NAMALWA (cell line): ENCODE data around the gene SHISA9.

Source experiments
- DNase-seq: peaks from one replicate; pipeline ENCODE4 v3.0.0-alpha.2; 2015; ENCODE audit warnings: low spot score

SHISA9 gene

DNA sequence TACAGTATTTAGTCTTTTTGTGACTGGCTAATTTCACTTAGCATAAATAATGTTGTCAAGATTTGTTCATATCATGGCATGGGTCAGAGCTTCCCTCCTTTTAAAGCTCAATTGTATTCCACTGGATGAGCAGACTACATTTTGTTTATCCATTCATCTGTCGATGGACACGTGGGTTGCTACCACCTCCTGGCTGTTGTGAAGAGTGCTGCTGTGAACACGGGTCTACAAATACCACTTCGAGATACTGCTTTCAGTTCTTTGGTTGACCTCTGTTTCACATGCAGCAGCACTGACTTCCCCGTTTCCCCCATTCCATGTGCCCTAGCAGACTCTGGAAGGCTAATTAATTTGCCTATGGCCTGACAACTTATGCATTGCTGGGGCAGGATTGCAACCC, 285.4 kb downstream of the SHISA9 start:
- no peak for DNase-seq

DNA sequence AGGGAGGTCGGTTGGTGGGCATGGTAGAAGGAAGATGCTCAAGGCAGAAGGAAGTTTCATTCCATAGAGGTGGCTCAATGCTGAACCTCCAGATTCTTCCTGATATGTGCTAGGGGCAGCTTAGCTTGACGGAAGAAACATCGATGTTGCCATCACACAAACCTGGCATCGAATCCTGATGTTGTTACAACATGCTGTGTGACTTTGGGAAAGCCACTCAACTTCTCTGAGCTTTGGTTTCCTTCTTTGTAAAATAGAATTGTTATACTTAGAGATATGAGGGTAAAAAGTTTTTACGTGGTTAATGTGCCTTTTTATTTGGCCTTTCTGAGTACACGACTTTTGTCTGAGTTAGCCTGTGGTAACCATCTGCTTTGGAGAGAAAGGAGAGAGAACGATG, 287.9 kb downstream of the SHISA9 start:
- DNase-seq = no peak

DNA sequence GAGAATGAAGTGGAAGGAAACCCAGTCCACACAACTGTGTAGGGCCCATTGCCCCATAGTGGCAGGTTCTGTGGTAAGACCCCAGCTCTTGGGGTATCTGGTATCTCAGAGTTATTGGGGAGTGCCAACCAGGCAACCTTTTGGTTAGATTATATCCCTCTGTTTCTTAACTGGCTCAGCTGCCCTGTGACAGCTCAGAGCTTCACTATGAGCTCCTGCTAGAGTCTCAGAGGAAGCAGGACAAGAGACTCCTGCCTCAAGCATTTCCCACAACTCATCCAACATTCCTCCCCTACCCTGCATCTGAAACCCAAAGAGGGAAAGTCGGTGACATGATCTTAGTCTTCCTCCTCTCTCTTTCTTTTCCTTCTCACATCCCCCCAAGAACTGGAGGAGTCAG, 292.3 kb downstream of the SHISA9 start:
- no peak for DNase-seq

DNA sequence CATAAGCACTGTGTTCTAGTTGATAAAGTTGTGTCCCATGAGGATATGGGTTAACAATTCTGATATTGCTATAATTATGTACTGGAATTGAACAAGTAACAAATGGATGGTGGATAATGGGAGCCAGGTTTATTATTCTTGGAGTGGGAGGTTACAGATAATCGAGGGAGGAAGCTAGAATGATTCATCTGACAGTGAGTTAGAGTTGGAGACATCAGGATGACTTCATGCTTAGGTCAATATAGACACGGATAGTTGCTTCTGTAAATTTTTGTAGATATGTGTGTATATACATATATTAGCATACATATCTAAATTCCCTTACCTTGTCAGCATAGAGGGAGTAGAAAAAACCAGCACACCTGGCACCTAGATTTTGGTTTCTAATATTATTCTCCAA, 293.4 kb downstream of the SHISA9 start:
- DNase-seq = no peak

DNA sequence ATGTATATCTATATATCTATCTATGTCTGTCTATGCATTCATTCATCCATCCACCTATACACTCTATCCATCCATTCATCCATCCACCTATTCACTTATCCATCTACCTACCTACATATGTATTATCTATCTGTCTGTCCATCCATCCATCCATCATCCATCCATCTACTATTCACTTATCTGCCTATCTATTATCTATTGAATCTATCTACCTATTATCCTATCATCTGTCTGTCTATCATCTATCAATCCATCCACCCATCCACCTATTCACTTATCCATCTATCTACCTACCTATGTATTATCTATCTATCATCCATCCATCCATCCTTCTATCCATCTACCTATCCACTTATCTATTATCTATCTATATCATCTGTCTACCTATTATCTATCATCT, 302.3 kb downstream of the SHISA9 start:
- DNase-seq = no peak

DNA sequence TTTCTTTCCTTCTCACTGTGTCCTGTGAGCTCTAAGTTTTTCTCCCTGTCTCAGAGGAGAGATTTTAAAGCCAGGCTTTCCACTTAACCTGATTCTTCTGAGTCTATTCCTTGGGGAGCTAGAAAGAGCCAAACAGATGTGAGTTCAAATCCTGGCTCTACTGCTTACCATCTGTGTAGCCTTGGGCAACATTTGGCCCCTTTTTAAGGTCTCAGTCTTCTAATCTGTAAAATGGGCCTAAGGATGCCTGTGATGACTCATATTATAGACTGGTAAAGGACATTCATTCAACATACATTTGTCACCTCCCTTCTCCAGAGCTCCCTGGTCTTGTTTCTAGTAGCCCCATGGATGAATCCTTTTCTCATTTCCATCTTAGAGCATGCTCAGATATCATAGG, 304.0 kb downstream of the SHISA9 start:
- no peak for DNase-seq

DNA sequence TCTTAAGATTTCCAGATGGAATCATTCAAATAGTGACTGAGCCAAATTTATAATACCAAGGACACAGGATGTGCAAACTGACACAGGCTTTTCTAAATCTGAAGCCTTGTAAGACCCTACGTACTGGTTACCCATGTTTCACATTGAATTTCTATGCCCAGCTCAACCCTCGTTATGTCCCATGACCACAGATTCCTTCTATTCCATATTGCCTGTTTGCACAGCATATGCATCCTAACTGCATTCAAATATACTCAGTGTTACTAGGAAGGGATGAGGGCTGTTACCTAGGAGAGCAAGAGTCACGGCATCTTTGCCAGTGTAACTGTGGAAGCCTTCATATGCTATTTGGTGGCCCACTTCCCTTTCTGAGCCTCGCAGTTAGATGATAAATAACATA, 305.2 kb downstream of the SHISA9 start:
- no peak for DNase-seq

DNA sequence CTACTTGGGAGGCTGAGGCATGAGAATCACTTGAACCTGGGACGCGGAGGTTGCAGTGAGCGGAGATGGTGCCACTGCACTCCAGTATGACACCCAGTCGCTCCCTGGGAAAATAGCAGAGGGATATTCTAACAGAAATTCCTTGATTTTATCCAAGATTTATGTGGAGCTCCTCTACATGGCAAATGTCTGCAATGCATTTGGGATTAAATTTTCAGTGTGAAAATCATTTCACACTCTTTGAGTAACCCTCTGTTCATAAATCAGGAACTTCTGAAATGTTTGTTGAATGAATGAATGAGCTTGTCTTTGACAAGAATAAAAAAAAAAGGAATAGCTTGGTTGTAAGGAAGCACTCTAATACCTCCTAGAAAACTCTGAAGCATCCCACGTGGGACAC, 305.8 kb downstream of the SHISA9 start:
- DNase-seq = no peak

DNA sequence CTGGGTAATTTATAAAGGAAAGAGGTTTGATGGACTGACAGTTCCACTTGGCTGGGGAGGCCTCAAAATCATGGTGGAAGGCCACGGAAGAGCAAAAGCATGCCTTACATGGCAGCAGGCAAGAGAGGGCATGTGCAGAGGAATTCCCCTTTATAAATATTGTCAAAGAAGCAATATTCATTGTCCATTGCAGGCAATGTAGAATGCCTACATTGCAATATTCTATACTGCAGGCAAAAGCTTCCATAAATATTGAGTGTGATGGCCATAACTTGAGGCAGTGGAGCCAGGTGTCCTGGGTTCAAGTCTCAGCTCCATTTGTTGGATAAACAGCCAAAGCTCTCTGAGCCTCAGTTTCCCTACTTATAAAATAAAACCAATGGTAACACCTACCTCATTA, 322.3 kb downstream of the SHISA9 start:
- DNase-seq = no peak

DNA sequence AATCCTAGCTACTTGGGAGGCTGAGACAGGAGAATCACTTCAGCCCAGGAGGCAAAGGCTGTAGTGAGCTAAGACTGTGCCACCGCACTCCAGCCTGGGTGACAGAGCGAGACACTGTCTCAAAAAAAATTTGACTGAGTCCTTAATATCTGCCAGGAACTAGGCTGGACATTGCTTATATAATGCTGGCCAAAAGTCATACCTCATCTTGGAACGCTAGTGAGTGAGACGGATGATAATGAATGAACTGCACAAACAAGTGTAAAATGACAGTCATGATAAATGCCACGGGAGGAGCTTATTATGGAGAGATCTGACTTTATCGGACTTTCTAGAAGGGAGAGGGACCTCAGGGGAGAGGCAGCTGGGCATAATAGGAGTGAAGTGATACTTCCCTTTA, 327.6 kb downstream of the SHISA9 start:
- no peak for DNase-seq

DNA sequence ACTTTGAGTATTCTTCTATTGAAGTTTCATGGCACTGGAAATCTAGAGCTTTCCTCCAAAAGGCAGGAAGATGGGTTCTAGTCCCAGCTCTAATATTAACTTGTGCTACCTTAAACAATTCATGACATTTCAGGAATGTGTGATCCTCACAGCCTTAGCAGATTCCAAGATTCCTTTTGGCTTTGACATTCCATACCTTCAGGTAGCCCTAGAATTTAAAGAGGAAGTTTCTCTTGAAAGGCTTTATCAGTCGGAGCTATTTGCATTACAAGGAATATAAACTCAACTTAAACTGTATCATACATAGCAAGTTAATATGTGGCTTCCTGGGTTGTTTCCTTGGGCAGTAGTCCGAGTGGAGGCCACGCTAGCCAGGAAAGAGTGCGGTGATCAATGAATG, 330.0 kb downstream of the SHISA9 start:
- no peak for DNase-seq

DNA sequence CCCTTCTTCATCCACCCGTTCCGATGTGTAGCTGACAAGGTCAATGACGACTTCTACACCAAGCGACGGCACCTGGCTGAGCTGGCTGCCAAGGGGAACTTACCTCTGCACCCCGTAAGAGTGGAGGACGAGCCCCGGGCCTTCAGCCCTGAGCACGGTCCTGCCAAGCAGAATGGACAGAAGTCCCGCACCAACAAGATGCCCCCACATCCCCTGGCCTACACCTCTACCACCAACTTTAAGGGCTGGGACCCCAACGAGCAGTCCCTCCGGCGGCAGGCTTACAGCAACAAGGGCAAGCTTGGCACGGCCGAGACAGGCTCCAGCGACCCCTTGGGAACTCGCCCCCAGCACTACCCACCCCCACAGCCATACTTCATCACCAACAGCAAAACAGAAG, 333.6 kb downstream of the SHISA9 start:
- DNase-seq = no peak

DNA sequence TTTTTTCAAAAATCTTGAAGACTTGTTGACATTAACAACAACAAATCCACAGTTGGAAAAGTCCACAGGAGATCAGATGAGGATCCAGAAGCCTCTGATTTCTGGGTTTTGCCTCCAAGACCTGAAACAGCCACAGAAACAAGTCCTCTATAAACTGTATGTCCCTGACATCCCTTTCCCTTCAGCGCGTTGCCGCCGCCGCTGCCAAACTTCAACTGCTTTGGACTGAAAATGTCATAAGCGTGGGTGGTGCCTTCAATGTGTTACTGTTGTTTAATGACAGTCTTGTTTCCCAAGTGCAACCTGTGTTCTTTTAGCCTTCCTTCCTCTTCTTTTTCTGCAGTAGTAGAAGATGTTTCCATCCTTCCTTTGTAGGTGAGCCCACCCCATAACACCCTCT, 334.9 kb downstream of the SHISA9 start:
- DNase-seq = no peak

DNA sequence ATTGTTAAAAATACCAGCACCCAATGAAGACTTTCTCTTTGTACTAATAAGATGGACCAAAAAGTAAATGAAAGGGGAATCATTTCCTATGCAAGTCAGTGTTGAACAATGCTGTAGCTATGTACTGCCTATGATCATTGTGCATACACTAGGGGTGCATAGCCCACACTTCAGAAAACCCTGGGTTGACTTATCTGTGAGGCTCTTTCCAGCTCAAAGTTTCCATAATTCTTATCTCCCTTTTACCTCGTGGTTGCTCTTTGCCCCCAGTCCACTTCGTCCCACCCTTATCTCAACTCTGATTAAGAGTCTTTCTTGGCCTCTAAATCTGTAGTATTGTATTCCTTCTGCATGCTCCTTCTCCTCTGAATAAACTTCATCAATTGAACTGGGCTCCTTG, 336.8 kb downstream of the SHISA9 start:
- no peak for DNase-seq

DNA sequence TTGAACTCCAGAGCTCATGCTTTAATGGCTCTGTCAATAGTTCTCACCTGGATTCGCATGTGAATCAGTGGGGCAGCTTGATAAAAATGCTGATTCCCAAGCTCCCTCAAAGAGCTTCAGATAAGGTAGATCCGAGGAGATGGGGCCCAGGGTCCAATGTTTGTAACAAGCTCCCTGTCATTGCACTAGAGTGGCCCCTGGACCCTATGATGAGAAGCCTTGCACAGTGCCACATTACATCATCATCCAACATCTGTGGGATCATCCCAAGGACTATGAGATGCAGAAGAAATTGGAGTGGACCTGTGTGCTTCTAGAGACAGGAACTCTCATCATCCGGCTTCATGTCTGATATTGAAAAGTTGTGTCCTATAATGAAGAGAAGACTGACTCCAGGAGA, 340.8 kb downstream of the SHISA9 start:
- no peak for DNase-seq

DNA sequence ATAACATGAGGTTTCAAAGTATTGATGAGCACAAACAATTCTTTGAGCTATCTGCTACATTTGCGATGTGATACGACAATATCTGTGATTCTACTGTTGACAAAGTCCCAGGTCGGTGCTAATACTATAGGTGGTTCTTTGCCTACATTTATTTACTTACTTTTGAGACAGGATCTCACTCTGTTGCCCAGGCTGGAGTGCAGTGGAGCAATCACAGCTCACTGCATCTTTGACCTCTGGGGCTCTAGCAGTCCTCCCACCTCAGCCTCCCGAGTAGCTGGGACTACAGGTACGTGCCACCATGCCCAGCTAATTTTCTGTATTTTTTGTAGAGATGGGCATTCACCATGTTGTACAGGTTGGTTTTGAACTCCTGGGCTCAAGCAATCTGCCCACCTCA, 343.4 kb downstream of the SHISA9 start:
- no peak for DNase-seq

DNA sequence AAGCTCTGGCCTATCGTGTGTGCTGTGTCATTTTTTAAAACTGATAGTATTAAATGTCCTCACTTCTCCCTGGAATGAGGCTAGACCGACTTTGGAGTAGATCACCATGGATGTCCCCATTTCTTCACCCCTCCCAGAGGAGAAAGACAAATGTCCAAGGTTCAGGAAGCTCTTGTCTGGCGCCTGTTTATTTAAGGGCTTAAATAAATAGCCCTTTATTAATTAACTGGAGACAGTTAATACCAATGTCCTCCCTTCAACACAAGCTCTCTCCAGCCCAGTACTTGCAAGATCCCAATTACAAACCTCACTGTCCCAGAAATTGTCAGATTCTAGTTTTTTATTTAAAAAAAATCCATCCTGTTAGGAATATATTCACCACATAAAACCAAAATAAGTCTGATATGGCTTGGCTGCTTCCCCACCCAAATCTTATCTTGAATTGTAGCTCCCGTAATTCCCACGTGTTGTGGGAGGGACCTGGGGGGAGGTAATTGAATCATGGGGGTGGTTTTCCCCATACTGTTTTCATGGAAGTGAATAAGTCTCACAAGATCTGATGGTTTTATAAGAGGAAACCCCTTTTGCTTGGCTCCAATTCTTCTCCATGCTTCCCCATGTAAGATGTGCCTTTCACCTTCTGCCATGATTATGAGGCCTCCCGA, 344.4 kb downstream of the SHISA9 start:
- no peak for DNase-seq

DNA sequence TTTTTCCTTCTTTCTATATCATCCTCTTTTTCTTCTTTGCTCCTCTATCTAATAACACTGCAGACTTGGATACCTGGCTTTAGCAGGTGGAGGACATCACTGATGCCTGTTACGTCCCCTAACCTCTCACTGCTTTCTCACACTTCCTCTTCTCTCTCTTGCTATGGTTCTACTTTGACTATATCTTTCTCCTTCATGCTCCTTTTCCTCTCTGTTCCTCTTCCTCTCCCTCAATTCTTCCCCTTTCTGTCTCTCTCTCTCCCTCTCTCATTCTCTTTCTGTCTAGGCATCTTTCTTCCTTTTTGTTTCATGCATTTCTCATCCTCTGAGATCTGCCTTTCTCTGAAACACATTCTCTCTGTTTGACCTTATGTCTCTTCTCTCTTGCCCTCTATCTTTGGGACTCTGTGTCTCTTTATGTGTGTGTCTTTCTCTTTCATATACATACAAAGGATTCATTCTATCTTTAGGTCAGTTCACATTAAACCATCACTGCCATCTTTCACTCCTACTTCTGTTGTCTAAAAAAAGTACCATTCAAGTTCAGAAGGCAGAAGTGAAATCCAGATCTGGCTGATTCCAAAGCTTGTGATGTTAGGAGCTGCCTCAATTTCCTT, 353.7 kb downstream of the SHISA9 start:
- no peak for DNase-seq

DNA sequence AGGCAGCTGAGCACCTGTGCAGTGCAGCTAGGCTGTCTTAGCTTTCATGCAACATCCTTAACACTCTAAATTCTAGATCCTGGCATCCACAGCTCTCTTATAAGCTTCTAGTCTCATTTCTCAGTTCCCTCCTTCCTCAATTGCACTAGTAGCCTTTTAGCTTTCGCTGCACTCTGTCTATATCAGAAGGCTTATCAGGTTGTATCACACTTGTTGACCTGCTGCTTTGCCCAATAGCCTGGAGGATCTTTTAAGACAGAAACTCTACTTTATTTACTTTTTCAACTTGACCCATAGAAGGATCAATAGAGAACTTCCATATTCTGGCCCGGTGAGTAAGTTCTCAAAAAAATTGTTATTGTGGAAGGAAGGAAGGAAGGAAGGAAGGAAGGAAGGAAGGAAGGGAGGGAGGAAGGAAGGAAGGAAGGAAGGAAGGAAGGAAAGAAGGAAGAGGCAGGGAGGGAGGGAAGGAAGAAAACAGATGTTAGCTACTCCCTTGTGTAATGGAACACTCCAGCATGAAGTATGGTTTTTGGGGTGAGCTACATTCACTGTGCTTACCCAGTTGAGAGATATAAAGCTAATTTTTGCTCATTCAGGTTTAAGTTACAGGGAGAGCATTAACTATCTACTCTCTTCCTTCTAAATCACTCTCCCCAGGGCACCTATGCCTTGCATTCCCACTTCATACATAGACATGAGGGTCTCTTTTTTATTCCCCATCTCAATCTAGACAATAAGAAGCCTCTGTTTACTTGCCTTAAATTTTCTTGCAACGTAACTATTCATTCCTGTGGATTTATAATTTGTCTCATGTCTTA, 361.1 kb downstream of the SHISA9 start:
- no peak for DNase-seq

DNA sequence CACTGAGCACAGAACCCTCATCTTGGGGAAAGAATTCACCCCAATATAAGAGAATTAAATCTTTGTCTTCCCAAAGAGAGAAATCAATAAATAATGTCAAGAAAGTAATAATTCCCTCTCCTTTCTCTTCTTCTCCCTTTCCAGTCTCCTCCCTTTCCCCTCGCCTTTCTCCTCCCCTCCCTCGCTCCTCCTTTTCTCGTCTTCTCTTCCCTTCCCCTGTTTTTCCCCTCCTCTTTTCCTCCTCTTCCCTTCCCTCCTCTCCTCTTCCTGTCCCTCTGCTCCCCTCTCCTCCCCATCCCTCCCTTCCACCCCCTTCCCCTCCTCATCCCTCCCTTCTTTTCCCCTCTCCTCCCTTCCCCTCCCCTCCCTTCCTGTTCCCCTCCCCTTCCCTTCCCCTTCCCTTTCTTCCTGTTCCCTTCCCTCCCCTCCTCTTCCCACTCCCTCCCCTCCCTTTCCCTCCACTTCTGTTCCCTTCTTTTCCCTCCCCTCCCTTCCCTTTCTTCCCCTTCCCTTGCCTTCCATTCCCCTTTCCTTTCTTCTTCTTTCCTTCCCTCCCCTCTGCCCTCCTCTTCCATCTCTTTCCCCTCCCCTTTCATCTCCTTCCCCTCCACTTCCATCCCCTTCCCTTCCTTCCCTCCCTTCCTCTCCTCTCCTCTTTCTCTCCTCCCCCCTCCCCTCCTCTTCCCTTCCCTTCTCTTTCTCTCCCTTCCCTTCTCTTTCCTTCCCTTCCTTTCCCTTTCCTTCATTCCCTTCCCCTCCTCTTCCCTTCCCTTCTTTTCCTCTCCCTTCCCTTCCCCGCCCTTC, 363.6 kb downstream of the SHISA9 start:
- DNase-seq = no peak

DNA sequence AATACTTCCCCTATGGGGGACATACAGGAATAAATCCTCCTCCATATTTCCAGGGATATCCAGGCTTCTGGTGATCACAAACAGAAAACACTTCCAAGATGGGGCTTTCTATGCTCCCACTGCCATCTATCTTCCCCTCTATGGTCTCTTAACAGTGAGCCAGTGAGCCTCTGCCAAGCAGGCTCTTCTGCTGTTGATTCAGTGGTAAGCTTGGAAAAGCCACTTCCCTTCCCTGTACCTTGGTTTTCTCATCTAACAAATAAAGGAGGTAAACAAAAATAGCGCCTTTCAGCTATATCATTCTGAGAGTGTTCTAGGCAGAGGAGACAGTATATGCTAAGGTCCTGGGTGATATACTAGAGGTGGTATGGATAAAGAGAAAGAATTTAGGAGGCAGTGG, 368.0 kb downstream of the SHISA9 start:
- DNase-seq = no peak

DNA sequence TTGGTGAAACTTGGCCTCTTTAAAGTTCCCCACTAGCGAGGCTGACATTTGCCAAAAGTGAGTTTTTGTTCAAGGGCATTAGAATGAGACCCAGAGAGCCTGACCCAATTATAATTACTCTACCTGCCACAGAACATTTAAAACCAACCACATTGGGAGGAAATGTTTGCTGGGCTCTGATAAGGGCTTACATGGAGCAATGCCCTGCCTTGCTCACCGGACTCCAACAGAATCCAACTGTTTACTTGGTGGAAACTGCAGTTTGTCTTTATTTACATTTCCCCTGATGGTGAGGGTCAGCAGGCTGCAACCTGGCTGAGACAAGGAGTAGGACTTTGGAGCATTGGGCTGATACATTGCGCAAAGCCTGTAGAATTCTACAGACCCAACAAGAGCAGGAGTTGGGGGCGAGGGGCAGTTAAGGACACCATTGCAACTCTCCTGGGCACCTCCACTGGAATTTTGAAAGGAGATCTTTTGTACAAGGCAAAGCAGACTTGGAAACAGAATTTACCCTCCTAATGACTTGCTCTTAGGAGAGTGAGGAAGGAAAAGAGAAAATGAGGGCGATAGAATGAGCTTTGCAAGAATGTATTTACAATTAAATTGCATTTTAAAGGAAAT, 368.6 kb downstream of the SHISA9 start:
- no peak for DNase-seq
